DND-41 (cell line): ENCODE data around the gene ACMSD.

ENCODE experiments used
- ATAC-seq: fragments of 200-7000 bp; cut with Tn5 transposase; 3 replicates; pipeline ENCODE4 v1.9.1; 2021; ENCODE audit warnings: low read depth; ENCODE audit not compliant: insufficient read depth
- DNase-seq: peaks from one replicate; pipeline ENCODE4 v3.0.0-alpha.2; 2020
- H2AFZ ChIP-seq: 2 replicates; pipeline ENCODE4 v1.6.0; 2012; ENCODE audit warnings: low read depth, low read length
- H3K27ac ChIP-seq: 2 replicates; pipeline ENCODE4 v1.5.1; 2012; ENCODE audit warnings: low read length, inconsistent platforms
- H3K27me3 ChIP-seq: fragments of 200-600 bp; sonication (generic); 2 replicates; pipeline ENCODE4 v1.6.0; 2012; ENCODE audit warnings: low read length, mild to moderate bottlenecking, inconsistent platforms; ENCODE audit not compliant: insufficient read depth, poor library complexity
- H3K36me3 ChIP-seq: 2 replicates; pipeline ENCODE4 v1.5.1; 2012; ENCODE audit warnings: low read length, inconsistent platforms; ENCODE audit not compliant: insufficient read depth
- H3K4me1 ChIP-seq: 2 replicates; pipeline ENCODE4 v1.5.1; 2012; ENCODE audit warnings: mild to moderate bottlenecking, low read length; ENCODE audit not compliant: insufficient read depth
- H3K4me2 ChIP-seq: 2 replicates; pipeline ENCODE4 v1.6.0; 2012; ENCODE audit warnings: mild to moderate bottlenecking, moderate library complexity, low read length, inconsistent platforms; ENCODE audit not compliant: insufficient read depth
- H3K4me3 ChIP-seq, 2 experiments: fragments of 200-600 bp in 1 of 2; shearing (Covaris generic) in 1 of 2; 2 replicates each; pipeline ENCODE4 v1.5.1; 2012 to 2016; ENCODE audit warnings: inconsistent platforms in 2 of 2, low read length in 2 of 2, mild to moderate bottlenecking in 2 of 2, low read depth in 1 of 2, moderate library complexity in 1 of 2
- H3K79me2 ChIP-seq: 2 replicates; pipeline ENCODE4 v1.6.0; 2012; ENCODE audit warnings: low read length, inconsistent platforms; ENCODE audit not compliant: insufficient read depth
- H3K9ac ChIP-seq: 2 replicates; pipeline ENCODE4 v1.6.0; 2012; ENCODE audit warnings: low read depth, mild to moderate bottlenecking, inconsistent platforms, low read length, moderate library complexity
- H3K9me3 ChIP-seq: 2 replicates; pipeline ENCODE4 v1.5.1; 2012; ENCODE audit warnings: low read length, moderate library complexity, mild to moderate bottlenecking, inconsistent platforms; ENCODE audit not compliant: insufficient read depth, severe bottlenecking
- H4K20me1 ChIP-seq: 2 replicates; pipeline ENCODE4 v1.6.0; 2012; ENCODE audit warnings: low read length; ENCODE audit not compliant: insufficient read depth
- CTCF ChIP-seq: IDR thresholded peaks from 2 replicates; pipeline ENCODE4 v1.5.1; 2012; ENCODE audit warnings: borderline replicate concordance, low read length, moderate library complexity, mild to moderate bottlenecking; ENCODE audit not compliant: poor library complexity, severe bottlenecking; ENCODE audit errors: extremely low read depth
- EZH2 ChIP-seq: IDR thresholded peaks from 3 replicates; pipeline ENCODE4 v1.6.1; 2012; ENCODE audit warnings: borderline replicate concordance, low read depth, mild to moderate bottlenecking, moderate library complexity, low read length, inconsistent platforms; ENCODE audit not compliant: severe bottlenecking

ACMSD gene

DNA sequence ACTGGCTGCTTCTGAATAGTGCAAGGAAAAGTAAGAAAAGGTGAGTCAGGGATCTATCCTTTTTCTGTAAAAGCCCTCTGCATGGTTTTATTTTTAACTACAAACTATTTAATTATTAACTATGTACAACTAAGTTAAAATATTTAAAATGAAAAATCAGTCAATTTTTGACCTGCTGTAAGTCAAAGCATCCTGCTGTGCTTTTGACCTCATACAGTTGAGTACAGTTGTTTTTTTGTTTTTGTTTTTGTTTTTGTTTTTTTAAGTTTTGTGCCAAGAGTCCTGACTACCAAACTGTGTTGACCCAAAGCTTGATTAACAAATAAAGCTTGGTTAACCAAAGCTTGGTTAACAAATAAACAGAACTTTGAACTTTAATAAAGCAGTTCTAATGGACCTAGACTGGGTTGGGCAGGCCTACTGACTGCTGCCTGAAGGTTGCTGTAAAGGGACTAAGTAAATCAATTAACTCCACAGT lies at the start of gene ACMSD:
ACMSD (plus strand) TSS at position 474 of the 478 bp plus-strand sequence. CDS start 67 bp downstream, outside the sequence.
- Histone ChIP-seq H2AFZ (no peak within 1 kb of the TSS), H3K79me2 (no peaks in the 10 kb centered on the region), H3K27ac (no peak within 1 kb of the TSS), H3K9ac (no peak within 1 kb of the TSS), H4K20me1 (no peaks in the 10 kb centered on the region), H3K9me3 (peaks cover 9% of the 10 kb centered on the region), H3K4me3 (no peak within 1 kb of the TSS), H3K27me3 (no peaks in the 10 kb centered on the region), H3K36me3 (no peaks in the 10 kb centered on the region), H3K4me2 (no peak within 1 kb of the TSS), H3K4me1 (no peaks in the 10 kb centered on the region)
- DNase-seq, result no peak
- no peak for ATAC-seq
- TF ChIP-seq EZH2 (no peak), CTCF (no peak)

DNA sequence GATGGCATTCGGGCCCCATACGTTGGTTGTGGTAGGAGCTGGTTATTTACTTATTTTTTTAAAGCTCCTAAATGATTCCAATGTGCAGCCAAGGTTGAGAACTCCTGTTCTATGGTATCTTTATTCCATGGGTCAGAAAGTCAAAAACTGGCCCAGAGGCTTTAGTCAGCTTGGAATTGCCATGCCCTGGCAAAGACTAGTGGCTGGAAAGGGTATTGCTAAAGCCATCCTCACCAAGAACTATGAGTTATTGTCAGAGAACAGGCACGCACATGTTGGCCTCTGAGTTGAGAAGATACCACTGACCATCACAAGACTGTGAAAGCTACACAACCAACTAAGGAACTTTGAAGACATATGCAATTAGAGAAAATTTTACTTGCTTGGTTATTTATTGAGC lies 47.9 kb upstream of the ACMSD start:
- Histone ChIP-seq H4K20me1 (no peaks in the 10 kb centered on the region), H3K27me3 (no peaks in the 10 kb centered on the region), H3K79me2 (no peaks in the 10 kb centered on the region), H3K4me1 (no peaks in the 10 kb centered on the region), H2AFZ (no peak overlapping the region), H3K4me3 (no peak overlapping the region), H3K9me3 (no peaks in the 10 kb centered on the region), H3K9ac (no peak overlapping the region), H3K4me2 (no peak overlapping the region), H3K36me3 (no peaks in the 10 kb centered on the region), H3K27ac (no peak overlapping the region)
- no peak for TF ChIP-seq EZH2
- peak; percentile 22 for TF ChIP-seq CTCF
- ATAC-seq (no peak), DNase-seq (no peak)

DNA sequence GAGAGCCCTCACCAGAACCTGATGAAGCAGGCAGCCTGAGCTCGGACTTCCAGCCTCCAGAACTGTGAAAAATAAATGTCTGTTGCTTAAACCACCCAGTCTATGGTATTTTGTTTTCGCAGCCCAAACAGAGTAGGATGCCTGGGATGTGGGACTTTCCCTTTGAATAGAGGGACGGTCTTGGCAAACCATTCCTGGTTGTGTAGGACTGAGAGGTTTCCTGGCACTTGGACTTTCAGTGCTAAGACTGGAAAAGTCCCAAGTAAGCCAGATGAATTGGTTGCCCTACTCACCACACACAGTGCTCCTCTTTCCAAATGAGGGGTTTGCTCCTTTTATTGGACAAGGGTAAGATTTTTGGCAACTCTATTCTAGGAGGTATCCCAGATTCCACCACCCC lies 46.8 kb upstream of the ACMSD start:
- H2AFZ ChIP-seq, result no peak overlapping the region
- H3K9me3 ChIP-seq, result no peaks in the 10 kb centered on the region
- no peak for ATAC-seq
- H3K27ac ChIP-seq, result no peak overlapping the region
- H3K36me3 ChIP-seq, result no peaks in the 10 kb centered on the region
- no peak overlapping the region for H3K9ac ChIP-seq
- H3K27me3 ChIP-seq, result no peaks in the 10 kb centered on the region
- H3K4me3 ChIP-seq, result no peak overlapping the region
- H3K4me1 ChIP-seq, result no peaks in the 10 kb centered on the region
- DNase-seq, result no peak
- no peak overlapping the region for H3K4me2 ChIP-seq
- H4K20me1 ChIP-seq, result no peaks in the 10 kb centered on the region
- no peak for TF ChIP-seq CTCF
- H3K79me2 ChIP-seq, result no peaks in the 10 kb centered on the region

GRCh38 chr2:134792186-134792585 lies 46.2 kb upstream of the ACMSD start:
- ATAC-seq (no peak), DNase-seq (no peak)
- Histone ChIP-seq H3K36me3 (no peaks in the 10 kb centered on the region), H3K9ac (no peak overlapping the region), H3K27me3 (no peaks in the 10 kb centered on the region), H3K79me2 (no peaks in the 10 kb centered on the region), H4K20me1 (no peaks in the 10 kb centered on the region), H2AFZ (no peak overlapping the region), H3K4me1 (no peaks in the 10 kb centered on the region), H3K27ac (no peak overlapping the region), H3K4me2 (no peak overlapping the region), H3K9me3 (no peaks in the 10 kb centered on the region), H3K4me3 (no peak overlapping the region)
- TF ChIP-seq CTCF, result no peak
- TF ChIP-seq EZH2, result no peak
